ENCODE measurements around the gene TEX47.

Gene TEX47

DNA sequence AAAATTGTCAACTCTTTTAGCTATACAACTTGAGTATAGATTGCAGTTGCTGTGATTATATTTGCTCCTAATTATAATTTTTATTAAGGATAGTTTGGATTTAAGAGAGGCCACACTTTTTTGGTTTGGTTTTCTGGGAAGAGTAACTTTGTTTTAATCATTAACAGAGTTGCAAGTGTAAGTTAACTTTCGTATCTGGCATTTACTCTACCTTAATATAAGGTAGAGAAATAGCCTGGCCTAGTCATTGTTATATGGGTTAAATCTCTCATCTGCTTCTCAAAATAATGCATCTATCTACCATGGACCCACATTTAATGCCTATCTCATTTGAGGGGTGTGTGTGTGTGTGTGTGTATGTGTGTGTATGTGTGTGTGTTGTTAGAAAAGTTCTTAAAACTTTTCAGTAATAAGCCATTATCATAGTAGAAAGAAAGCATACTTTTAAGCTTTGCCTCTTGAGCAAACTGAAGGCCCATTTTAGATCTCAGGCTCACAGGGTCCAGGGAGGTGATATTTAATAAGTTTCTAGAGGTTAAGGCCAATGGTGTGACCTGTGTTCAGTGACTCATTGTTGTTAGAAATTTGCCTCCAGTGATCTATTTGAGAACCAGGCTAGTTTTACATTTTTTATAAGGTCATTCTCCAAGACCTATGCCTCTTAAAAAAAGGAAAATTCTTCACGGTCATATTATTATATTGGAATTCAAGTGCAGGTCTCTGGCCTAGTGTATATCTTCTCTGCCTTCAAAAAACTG lies 10.9 kb upstream of the TEX47 start:
- TF ChIP-seq, protein P1, sequence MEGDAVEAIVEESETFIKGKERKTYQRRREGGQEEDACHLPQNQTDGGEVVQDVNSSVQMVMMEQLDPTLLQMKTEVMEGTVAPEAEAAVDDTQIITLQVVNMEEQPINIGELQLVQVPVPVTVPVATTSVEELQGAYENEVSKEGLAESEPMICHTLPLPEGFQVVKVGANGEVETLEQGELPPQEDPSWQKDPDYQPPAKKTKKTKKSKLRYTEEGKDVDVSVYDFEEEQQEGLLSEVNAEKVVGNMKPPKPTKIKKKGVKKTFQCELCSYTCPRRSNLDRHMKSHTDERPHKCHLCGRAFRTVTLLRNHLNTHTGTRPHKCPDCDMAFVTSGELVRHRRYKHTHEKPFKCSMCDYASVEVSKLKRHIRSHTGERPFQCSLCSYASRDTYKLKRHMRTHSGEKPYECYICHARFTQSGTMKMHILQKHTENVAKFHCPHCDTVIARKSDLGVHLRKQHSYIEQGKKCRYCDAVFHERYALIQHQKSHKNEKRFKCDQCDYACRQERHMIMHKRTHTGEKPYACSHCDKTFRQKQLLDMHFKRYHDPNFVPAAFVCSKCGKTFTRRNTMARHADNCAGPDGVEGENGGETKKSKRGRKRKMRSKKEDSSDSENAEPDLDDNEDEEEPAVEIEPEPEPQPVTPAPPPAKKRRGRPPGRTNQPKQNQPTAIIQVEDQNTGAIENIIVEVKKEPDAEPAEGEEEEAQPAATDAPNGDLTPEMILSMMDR (IDR thresholded peaks at IDR 0.05): no peak
- Histone ChIP-seq H3K36me3 (no peaks in the 10 kb centered on the region), H3K4me1 (no peaks in the 10 kb centered on the region), H3K27me3 (no peaks in the 10 kb centered on the region), H3K27ac (no peak overlapping the region), H3K4me3 (no peak overlapping the region), H3K9me3 (no peaks in the 10 kb centered on the region)
- no peak for DNase-seq
- intact Hi-C loops (cut with DNase I; ENCODE audit: low total_unique reads): no loop called here

DNA sequence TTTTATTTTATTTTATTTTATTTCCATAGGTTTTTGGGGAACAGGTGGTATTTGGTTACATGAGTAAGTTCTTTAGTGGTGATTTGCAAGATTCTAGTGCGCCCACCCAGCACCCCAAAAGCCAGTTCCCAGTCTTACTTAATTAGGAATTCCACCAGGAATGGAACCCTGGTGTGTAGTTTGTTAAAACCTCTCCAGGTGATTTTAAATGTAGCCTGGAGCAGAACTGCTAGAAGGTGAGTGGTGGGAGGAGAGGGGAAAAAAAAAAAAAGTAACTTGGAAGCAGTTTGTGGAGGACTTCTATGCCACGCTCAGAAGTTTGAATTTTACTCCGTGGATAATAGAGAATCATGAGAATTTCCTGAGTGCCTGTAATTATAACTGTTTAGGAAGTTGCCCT lies 5.5 kb upstream of the TEX47 start:
- Histone ChIP-seq H3K27ac (no peak overlapping the region), H3K4me3 (no peak overlapping the region), H3K36me3 (no peaks in the 10 kb centered on the region), H3K9me3 (no peaks in the 10 kb centered on the region), H3K27me3 (no peaks in the 10 kb centered on the region), H3K4me1 (no peaks in the 10 kb centered on the region)
- intact Hi-C loops (cut with DNase I; ENCODE audit: low total_unique reads): no loop called here
- TF ChIP-seq, protein P1 (IDR thresholded peaks at IDR 0.05): no peak
- no peak for DNase-seq

DNA sequence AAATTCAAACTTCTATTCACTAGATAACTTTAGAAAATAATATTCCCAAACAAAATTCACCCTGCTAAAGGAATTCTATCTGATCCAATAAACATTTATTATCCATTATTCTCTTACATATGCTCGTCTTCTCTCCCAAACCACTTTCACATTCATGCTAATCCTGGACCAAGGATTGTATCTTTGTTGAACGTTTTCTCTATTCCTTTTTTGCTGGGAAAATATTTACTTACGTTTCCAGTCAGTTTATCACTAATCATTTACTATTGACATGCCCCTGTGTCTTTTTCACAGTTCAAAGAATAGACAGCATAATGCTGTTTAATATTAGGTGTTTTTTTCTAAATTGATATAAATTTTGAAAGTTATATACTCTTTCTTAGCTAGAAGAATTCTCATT lies 3.2 kb downstream of the TEX47 start:
- intact Hi-C loops (cut with DNase I; ENCODE audit: low total_unique reads): no loop called here
- Histone ChIP-seq H3K4me3 (no peak overlapping the region), H3K27ac (no peak overlapping the region)

DNA sequence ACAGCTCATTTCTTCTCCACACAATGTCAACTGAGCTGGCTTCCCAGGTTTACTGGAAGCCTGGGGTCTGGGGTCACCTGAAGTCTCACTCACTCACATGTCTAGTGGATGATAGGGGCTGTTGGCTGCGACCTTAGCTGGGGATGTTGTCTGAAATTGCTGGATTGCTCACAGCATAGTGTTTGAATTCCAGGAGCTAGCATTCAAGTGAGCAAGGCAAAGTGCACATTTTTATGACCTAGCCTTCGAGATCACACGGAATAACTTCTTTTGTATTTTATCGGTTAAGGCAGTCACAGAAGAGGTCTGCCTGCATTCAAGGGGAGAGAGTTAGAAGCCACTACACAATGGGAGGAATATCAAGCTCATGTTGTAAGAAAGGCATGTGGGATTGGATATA lies 3.6 kb downstream of the TEX47 start:
- TF ChIP-seq, protein P1 (IDR thresholded peaks at IDR 0.05): no peak
- H3K36me3 ChIP-seq: no peaks in the 10 kb centered on the region
- H3K9me3 ChIP-seq: no peaks in the 10 kb centered on the region
- DNase-seq: no peak
- H3K27me3 ChIP-seq: no peaks in the 10 kb centered on the region
- no peaks in the 10 kb centered on the region for H3K4me1 ChIP-seq
- no peak overlapping the region for H3K27ac ChIP-seq
- no peak overlapping the region for H3K4me3 ChIP-seq
- intact Hi-C loops (cut with DNase I; ENCODE audit: low total_unique reads): no loop called here

More for the DNA sequence above, 3.2 kb downstream of the TEX47 start:
- Histone ChIP-seq H3K36me3 (no peaks in the 10 kb centered on the region), H3K9me3 (no peaks in the 10 kb centered on the region), H3K27me3 (no peaks in the 10 kb centered on the region), H3K4me1 (no peaks in the 10 kb centered on the region)
- no peak for DNase-seq
- TF ChIP-seq, protein P1 (IDR thresholded peaks at IDR 0.05): no peak

DNA sequence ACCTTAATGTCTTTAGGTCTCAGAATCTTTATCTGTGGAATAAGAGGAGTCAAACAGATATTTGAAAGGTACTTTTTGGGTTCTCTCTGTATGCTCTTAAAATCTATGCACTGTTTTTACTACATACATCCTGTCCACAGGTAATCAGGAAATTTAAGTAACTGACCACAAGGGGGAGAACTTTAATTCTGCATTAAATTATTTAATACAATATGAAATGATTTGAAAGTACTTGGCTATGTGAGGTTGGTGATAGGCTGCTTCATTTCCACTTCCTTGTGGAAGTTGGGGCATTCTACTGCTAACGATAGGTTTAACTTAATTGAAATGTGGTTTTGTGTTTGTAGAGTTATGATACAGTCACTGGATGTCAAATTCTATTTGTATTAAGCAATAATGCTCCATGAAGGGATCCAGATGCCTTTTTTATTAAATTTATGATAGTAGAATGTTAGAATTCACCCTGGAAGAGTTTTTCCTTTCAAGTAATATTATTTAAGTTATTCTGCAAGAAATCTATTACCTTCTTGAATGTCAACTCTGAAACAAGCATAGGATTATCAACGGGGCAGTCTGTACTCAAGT lies 6.0 kb downstream of the TEX47 start:
- Histone ChIP-seq H3K9me3 (no peaks in the 10 kb centered on the region), H3K36me3 (no peaks in the 10 kb centered on the region), H3K27ac (no peak overlapping the region), H3K4me3 (no peak overlapping the region), H3K27me3 (no peaks in the 10 kb centered on the region), H3K4me1 (no peaks in the 10 kb centered on the region)
- intact Hi-C loops (cut with DNase I; ENCODE audit: low total_unique reads): no loop called here
- no peak for DNase-seq
- TF ChIP-seq, protein P1 (IDR thresholded peaks at IDR 0.05): peak; percentile 19 to 26

Measured in tibial artery (tissue), 4 donors.